K562 (cell line): Measurements from ENCODE around the gene EMC9. TPM values are rescaled to one million over a fixed set of nuclear protein-coding genes. Genes with fewer than 3 reads are reported as not detected.

ENCODE experiments used
- KLF16 ChIP-seq: IDR thresholded peaks from 2 replicates; pipeline ENCODE4 v1.6.1; 2016; ENCODE audit warnings: antibody characterized with exemption
- KLF6 ChIP-seq: fragments of 250-450 bp; sonication (Bioruptor Pico); IDR thresholded peaks from 2 replicates; pipeline ENCODE4 v1.4.0; 2020; ENCODE audit warnings: mild to moderate bottlenecking, moderate library complexity, borderline replicate concordance
- TOE1 ChIP-seq, 2 experiments: fragments of 450-650 bp in 1 of 2; sonication (generic) in 1 of 2; formaldehyde crosslinking in 1 of 2; IDR thresholded peaks; 2 replicates each; pipeline versions ENCODE4 v1.7.1 to v1.8.0; 2016 to 2022; ENCODE audit warnings: borderline replicate concordance in 2 of 2, mild to moderate bottlenecking in 2 of 2, antibody characterized with exemption in 1 of 2, inconsistent platforms in 1 of 2, low read depth in 1 of 2, missing genetic modification reagents in 1 of 2, moderate library complexity in 1 of 2
- ZNF592 ChIP-seq: fragments of 450-650 bp; IDR thresholded peaks from 2 replicates; pipeline ENCODE4 v1.6.1; 2017; ENCODE audit warnings: antibody characterized with exemption, mild to moderate bottlenecking
- polyA plus RNA-seq, 8 experiments: library from polyadenylated mRNA; depleted of rRNA in 4 of 8; stranded (reverse) in 5 of 8; unstranded in 3 of 8; fragments of >200 nt; fragmentation: Nextera tagmentation in 2 of 8; fragmentation: Illumina TruSeq in 1 of 8; extraction: Ambion mirVana in 2 of 8; extraction: Trizol in 1 of 8; gene quantifications; 2 replicates each; pipeline versions ENCODE4 v1.2.1 to v1.2.3, GENCODE V29; 2011 to 2014; ENCODE audit warnings: inconsistent platforms in 1 of 8, missing spikeins in 1 of 8
- total RNA-seq, 7 experiments: library from RNA; depleted of rRNA in 6 of 7; stranded (reverse); fragments of >200 nt in 6 of 7; fragmentation: Illumina TruSeq in 2 of 7; extraction: Trizol in 2 of 7; gene quantifications; 2 replicates each; pipeline versions ENCODE4 v1.2.1 to v1.2.3, GENCODE V29; 2011 to 2021; ENCODE audit warnings: low replicate concordance in 1 of 7
- TF ChIP-seq, protein P1 (sequence below): fragments of 450-650 bp; IDR thresholded peaks from 2 replicates; pipeline ENCODE4 v1.6.1; 2016; ENCODE audit warnings: mild to moderate bottlenecking, moderate library complexity

The EMC9 gene
- total and polyA plus RNA-seq, 9 of the 15 experiments (the other 6 are each of a cell fraction or from before 2014, with no cell fraction given) = 3.1 to 13.2 (median 7.8) TPM

DNA sequence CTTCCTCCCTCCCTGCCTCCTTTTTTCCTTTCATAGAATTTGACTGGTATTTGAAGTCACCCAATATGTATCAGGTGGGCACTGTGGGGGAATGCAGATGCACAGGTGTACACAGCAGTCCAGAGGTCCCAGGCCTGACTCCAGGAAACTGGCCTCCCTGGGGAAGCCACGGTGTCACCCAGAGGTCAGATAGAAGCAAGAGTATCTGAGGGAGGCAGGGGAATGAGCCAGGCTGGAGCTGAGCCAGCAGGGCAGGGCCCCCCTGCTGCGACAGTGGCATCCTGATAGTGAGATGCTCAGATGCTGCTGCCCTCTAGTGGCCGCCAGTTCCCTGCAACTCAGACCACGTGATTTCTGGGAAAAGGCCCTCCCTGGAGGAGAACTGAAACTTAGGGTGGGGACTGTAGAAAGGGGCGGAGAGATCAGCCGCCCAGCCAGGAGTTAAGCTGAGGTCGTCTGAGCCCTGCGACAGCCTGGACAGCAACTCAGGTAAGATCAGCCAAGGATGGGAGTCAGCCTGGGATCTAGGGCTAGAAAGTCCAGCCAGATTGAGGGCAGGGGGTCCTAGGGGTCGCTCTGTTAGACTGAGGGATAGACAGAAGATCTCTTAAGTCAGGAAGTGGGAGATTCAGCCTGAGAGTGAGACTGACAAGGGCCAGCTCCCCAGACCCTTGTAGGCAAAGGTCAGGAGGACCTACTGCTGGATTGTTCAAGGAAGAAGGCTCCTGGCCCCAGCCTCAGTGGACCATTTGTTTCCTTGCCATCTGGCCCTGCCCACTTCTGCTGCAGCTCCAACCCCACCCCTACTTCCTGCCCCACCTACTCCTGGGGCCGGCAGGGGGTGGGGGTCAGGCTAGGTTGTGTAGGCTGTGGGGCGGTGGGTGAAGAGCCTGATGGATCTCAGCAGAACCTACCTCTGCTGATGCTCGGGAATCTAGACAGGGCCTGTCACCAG is 19.7 kb upstream of the EMC9 start, which contains the start of gene IRF9 (continued):
- TF ChIP-seq, protein P1, sequence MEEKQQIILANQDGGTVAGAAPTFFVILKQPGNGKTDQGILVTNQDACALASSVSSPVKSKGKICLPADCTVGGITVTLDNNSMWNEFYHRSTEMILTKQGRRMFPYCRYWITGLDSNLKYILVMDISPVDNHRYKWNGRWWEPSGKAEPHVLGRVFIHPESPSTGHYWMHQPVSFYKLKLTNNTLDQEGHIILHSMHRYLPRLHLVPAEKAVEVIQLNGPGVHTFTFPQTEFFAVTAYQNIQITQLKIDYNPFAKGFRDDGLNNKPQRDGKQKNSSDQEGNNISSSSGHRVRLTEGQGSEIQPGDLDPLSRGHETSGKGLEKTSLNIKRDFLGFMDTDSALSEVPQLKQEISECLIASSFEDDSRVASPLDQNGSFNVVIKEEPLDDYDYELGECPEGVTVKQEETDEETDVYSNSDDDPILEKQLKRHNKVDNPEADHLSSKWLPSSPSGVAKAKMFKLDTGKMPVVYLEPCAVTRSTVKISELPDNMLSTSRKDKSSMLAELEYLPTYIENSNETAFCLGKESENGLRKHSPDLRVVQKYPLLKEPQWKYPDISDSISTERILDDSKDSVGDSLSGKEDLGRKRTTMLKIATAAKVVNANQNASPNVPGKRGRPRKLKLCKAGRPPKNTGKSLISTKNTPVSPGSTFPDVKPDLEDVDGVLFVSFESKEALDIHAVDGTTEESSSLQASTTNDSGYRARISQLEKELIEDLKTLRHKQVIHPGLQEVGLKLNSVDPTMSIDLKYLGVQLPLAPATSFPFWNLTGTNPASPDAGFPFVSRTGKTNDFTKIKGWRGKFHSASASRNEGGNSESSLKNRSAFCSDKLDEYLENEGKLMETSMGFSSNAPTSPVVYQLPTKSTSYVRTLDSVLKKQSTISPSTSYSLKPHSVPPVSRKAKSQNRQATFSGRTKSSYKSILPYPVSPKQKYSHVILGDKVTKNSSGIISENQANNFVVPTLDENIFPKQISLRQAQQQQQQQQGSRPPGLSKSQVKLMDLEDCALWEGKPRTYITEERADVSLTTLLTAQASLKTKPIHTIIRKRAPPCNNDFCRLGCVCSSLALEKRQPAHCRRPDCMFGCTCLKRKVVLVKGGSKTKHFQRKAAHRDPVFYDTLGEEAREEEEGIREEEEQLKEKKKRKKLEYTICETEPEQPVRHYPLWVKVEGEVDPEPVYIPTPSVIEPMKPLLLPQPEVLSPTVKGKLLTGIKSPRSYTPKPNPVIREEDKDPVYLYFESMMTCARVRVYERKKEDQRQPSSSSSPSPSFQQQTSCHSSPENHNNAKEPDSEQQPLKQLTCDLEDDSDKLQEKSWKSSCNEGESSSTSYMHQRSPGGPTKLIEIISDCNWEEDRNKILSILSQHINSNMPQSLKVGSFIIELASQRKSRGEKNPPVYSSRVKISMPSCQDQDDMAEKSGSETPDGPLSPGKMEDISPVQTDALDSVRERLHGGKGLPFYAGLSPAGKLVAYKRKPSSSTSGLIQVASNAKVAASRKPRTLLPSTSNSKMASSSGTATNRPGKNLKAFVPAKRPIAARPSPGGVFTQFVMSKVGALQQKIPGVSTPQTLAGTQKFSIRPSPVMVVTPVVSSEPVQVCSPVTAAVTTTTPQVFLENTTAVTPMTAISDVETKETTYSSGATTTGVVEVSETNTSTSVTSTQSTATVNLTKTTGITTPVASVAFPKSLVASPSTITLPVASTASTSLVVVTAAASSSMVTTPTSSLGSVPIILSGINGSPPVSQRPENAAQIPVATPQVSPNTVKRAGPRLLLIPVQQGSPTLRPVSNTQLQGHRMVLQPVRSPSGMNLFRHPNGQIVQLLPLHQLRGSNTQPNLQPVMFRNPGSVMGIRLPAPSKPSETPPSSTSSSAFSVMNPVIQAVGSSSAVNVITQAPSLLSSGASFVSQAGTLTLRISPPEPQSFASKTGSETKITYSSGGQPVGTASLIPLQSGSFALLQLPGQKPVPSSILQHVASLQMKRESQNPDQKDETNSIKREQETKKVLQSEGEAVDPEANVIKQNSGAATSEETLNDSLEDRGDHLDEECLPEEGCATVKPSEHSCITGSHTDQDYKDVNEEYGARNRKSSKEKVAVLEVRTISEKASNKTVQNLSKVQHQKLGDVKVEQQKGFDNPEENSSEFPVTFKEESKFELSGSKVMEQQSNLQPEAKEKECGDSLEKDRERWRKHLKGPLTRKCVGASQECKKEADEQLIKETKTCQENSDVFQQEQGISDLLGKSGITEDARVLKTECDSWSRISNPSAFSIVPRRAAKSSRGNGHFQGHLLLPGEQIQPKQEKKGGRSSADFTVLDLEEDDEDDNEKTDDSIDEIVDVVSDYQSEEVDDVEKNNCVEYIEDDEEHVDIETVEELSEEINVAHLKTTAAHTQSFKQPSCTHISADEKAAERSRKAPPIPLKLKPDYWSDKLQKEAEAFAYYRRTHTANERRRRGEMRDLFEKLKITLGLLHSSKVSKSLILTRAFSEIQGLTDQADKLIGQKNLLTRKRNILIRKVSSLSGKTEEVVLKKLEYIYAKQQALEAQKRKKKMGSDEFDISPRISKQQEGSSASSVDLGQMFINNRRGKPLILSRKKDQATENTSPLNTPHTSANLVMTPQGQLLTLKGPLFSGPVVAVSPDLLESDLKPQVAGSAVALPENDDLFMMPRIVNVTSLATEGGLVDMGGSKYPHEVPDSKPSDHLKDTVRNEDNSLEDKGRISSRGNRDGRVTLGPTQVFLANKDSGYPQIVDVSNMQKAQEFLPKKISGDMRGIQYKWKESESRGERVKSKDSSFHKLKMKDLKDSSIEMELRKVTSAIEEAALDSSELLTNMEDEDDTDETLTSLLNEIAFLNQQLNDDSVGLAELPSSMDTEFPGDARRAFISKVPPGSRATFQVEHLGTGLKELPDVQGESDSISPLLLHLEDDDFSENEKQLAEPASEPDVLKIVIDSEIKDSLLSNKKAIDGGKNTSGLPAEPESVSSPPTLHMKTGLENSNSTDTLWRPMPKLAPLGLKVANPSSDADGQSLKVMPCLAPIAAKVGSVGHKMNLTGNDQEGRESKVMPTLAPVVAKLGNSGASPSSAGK = no peak
- TF ChIP-seq ZNF592 (peak; percentile 59; the same call in 1 of the 2 replicates), KLF16 (0 out of 2 replicates have a peak, but pooled peaks have one; percentile 32), TOE1 (IDR thresholded peaks at IDR 0.05; ENCODE audit: borderline replicate concordance) (peak; percentile 97), TOE1 (CRISPR knock-in tag; IDR thresholded peaks at IDR 0.05; ENCODE audit: borderline replicate concordance, low read depth) (no peak), KLF6 (0 out of 2 replicates have a peak, but pooled peaks have one; percentile 22)
